Hepatocyte (in vitro differentiated cells): ENCODE data around the gene FMN1.

Source experiments
- CTCF ChIP-seq: fragments of 200-600 bp; sonication (generic); IDR thresholded peaks from 2 replicates; pipeline ENCODE4 v1.5.1; 2016; ENCODE audit warnings: antibody characterized with exemption, mild to moderate bottlenecking; ENCODE audit not compliant: poor library complexity
- EZH2 ChIP-seq: fragments of 200-600 bp; sonication (generic); IDR thresholded peaks from 2 replicates; pipeline ENCODE4 v1.6.1; 2016; ENCODE audit warnings: antibody characterized with exemption, mild to moderate bottlenecking, borderline replicate concordance
- EZH2phosphoT487 ChIP-seq: fragments of 200-600 bp; sonication (generic); IDR thresholded peaks from one replicate; pipeline ENCODE4 v1.6.1; 2018; ENCODE audit warnings: antibody characterized with exemption, mild to moderate bottlenecking, low read depth, moderate library complexity; ENCODE audit not compliant: unreplicated experiment, severe bottlenecking

- TF ChIP-seq CTCF (no peak), EZH2 (no peak), EZH2phosphoT487 (no peak)
These were observed 355.7 kb downstream of the FMN1 start for GRCh38 chr15:32838820-32839219.
